Stimulated activated CD4-positive, alpha-beta T cell treated with anti-CD3 and anti-CD28 coated beads, Interleukin-1b, Interleukin-23, amount 100 ng/mL, for 48 hours (primary cell): ENCODE measurements around the gene KCTD1.

Source experiments
- DNase-seq: peaks from one replicate; pipeline ENCODE4 v3.0.0-alpha.2; 2020

Gene KCTD1

DNA sequence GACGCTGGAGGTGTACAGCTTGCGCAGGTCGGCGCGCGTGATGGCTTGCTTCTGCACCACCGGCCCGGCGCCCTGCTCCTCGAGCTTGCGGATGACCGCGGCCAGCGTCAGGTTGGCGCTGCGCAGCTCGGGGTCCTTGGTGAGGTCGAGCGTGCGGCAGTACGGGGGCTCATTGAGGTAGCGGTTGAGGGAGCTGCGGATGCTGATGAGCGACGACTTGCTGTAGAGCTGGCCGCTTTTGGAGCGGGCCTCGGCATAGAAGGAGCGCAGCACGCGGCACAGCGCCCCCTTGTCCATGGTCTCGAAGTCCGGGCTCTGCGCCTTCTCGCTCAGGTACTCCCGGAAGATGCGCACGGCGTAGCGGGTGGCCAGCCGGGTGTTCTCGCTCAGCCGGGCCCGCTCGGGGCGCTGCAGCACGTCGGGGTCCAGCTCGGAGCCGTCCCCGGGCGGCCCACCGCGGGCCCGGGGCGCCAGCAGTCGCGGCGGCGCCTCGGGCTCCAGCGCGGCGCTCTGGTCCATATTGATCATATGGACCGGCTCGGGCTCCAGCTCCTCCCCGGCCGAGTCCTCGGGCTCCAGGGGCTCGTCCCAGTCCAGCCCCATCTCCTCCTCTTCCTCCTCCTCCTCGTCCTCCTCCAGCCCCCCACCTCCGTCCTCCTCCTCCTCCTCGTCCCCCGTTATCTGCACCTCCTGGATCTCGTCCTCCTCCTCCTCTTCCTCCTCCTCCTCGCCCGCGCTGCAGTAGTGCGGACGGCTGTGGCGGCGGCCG is 523 bp downstream of the KCTD1 start:
- DNase-seq, result peak; percentile 54

DNA sequence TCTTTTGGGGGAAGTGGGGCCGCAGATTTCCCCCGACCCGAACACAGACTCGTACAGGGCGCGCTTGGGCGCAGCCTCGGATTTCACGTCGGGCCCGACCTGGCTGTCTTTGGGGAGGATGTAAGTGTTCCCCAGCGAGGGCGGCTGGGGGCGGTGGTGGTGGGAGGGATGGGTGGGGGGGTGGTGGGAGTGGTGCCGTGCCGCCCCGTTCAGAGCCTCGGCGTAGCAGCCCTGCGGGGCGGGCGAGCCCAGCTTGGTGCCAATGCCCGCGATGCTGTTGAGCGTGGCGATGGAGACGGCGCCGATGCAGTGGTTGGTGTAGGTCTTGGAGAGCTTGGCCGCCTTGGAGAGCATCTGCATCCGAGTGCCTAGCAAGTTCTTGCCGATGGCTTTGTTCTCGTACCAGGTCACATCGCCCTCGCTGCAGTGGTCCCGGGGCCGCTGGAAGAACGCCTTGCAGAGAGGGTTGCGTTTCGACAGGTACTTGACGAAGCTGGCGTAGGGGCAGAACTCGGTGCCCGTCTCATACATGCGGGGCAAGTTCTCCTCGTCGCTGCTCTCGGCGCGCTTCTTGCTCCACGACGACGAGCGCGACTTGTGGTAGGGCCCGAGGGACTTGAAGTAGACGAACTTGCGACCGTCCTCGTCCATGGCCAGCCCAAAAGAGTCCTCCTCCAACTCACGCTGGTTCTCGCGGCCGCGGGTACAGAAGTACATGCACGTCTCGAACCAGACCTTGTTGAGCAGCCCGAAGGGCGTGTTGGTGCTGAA is 1.3 kb downstream of the KCTD1 start:
- no peak for DNase-seq

DNA sequence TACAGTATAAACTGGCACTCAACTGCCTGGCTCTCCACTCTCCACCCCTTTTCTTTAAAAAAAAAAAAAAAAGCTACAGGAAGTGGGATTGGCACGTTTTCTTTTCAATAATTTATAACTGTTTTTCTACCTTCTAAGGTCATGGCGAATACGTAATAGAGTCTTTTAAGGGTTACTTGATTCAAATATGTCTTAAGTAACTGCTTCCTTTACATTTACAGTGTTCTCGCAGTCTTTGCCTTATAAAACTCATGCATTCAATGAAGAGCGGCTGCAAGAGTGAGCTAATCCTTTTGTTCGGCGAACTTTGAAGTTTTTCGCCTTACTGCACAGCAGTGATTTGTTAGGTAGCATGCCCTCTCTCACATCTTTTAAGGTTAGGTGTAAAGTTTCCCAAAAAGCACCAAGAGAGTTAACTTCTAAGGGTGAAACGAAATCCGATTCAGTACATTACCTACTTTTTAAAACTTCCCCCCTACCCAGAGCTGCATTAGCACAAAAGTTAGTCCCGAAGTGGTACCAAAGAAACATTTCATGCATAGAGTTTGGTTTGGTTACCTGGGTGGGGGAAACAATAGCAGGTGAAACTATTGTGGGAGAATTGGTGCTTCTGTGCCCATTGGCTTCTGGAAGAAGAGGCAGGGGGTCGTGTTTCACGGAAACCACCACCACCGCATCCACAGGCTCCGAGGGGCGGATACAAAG is 2.0 kb downstream of the KCTD1 start:
- no peak for DNase-seq

DNA sequence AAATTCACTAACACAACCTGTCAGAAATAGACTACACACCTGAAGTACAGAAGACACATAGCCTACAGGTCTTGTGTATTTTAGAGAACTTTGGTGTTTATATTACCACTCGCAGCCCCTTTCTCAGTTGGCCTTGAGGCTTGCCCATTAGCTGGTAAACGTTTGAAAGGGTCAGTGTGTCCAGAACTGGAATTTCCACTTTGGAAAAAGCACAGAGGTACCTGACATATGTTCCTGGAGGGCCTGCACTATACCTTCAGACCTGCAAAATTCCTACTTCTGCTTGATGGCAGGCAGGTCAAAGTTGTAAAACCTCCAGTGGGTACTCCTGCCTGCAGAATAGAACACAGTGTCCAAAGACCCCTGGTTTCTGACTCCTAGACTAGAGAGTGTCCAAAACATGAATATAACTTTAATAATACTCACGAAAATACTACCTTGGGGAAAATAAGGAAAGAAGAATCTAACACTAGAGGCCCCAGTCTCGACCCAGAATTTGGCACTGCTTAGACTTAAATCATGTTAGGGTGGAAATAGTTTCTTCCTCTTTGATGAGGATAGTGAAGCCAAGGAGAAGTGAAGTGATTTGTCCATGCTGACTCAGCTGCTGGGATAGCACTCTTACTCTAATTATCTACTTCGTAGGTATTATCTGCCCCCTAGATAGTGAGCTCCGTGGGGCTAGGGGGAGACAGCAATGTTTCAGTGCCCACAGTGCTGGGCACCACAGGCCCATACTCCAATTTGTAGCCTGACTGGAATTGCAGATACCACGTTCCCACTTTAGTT is 2.8 kb downstream of the KCTD1 start:
- no peak for DNase-seq

DNA sequence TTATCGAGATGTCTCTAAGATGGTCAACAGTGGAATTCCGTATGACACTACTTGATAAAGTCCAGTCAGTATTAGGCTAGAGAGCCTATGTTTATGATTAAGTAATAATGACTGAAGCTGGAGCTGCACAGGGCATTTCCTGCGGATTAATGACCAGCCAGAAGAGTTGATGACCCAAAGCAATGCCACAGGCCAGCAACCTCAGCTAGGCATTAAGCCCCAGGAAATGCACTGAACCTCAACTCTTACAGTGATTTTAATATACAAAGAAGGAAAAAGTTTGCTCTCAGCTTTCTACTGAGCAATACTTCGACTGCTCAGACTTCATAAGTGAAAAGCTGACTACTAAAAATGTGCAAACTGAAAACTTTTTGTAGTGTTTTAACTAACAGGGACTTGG is 3.9 kb downstream of the KCTD1 start:
- no peak for DNase-seq

DNA sequence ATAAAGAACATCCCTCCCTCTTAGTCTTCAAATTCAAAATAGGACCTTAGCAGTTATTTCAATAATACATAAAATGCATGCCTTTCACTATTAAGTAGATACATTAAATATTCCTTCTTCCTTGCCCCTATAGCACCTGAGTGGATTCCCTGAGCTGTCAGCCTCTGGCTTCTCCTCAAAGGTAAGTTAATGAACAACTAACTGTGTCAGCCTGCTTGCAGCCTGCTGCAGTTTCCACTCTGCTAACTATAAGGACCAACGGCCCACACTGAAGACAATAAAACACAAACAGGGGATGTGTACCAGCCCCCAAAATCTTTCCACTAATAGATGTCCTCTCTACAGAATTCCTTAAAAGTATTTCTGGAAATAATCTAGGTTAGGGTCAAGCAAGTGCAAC is 5.0 kb downstream of the KCTD1 start:
- DNase-seq, result no peak

DNA sequence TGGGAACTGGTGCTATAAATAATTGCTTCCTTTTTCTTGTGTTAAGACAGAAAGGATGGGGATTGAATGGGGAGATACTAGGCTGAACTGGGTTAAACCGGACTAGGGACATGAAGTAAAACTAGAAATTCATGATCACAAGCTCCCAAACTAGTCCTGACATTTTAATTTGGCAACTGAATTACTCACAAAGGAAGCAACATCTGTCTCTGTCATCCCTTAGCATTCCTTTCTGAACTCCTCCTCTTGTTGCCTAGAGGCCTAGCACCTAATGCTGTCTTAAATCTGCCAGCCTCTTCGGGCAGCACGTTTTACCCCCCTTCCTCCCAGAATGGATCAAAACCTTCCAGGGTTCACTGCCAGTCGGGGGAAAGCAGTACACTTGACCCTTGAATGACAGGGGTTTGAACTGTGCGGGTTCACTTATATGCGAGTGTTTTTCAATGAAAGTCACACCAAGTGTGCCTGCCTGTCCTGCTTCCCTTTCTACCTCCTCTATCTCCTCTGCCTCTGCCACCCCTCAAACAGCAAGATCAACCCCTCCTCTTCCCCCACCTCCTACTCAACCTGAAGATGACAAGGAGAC is 8.2 kb downstream of the KCTD1 start:
- DNase-seq, result no peak

DNA sequence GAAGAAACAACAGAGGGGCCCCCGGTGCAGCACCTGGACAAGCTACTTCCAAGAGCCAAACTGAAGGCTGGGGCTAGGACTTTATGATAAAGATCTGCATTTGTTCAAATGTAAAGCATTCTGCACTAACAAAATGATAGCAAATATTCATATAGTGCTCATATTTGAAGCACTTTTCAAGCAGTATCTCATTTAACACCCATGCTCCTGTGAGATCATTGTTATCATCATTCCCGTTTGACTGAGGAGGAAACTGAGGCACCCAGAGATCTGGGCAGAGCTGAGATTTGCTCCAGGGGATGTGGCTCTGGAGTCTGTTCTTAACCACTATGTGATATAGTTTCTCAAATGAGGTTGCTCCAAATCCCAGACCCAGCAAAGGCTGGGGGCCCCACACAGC is 9.8 kb downstream of the KCTD1 start:
- DNase-seq, result no peak

DNA sequence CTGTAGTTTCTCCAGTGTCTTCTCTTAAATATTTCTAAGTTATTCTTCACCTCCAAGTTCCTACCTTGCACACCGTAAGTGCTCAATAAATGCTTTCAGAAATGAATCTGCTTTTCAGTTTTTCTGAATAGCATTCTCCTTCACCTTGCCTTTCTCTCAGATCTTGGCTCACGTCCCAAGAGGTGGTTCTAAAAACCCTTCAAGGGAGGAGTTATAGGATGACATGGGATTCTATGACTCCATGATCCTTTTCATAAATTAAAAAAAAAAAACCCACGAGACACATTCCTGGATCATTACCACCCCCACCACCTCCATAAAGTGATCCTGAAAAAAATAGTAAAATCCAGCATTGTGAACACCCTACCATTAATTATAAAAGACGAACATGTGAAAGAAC is 11.7 kb downstream of the KCTD1 start:
- no peak for DNase-seq

DNA sequence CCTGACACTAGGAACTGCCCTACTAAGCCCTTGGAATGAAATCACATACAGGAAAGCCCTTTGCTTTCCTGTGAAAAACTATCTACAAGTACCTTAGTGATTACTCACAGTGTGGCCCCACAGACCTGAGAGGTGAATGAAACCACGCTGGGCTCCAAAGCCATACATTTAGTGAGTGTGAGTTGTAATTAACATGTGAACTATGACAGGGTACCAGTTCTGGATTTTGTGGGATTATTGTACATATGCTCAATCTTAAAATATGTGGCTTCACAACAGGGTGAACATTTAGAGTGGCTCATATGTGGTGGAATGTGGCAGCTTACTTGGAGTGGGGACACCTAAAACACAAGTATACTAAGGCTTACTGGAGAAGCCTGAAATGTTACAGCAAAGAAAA is 12.3 kb downstream of the KCTD1 start:
- no peak for DNase-seq

DNA sequence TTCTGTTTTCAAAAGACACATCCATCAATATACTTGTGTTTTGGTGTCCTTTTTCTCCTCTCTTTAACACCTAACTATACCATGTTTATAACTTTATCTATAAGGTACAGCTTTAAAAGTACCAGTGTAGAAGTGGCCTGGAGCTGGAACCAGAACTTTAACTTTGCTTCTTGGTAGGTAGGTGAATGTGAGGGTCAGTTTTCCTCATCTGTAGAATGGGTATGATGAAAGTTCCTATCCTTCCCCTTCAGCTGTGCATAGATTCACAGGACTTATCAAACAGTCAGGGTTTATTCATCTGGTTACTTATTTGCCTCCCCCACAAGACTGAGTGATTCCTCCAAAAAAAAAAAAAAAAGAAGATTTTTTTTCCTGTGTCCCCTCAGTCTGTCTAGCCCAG is 12.7 kb downstream of the KCTD1 start:
- DNase-seq, result no peak

DNA sequence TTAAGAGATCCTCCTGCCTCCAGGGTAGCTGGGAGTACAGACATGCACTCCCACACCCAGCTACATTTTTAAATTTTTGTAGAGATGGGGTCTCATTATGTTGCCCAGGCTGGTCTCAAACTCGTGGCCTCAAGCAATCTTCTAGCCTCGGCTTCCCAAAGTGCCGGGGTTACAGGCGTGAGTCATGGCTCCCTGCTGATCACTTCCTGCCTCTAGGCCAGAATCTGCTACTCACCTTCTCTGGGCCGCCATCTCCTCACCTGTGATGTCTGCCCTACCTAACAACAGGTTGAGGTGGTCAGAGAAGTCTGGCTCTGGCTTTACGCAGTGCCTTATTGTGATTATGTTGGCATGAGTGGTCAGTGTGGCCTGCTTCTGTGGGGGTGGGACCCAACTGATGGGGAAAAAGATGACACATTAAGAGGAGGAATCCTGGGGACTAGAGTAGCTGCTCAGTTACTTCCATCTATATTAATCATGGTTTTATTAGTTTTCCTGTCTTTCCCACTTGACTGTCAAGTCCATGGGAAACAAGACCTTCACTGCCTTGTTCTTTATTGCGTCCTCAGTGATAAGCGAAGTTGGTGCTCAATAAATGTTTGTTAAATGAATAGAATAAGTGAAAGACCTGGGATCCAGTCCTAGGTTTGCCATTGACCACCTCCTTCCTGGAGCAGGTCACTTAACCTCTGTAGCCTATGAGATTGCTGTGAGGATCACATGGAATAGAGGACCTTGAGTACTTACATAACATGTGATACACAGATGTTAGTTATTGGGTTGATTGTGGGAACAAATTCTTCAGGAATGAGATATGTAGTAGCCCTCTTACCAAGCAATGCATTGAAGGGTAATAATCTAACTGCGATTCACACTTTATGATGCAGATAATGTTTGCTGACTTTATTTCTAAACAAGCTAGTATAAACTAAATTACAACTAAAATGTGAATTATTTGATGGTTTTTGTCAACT is 15.7 kb downstream of the KCTD1 start:
- DNase-seq, result no peak

DNA sequence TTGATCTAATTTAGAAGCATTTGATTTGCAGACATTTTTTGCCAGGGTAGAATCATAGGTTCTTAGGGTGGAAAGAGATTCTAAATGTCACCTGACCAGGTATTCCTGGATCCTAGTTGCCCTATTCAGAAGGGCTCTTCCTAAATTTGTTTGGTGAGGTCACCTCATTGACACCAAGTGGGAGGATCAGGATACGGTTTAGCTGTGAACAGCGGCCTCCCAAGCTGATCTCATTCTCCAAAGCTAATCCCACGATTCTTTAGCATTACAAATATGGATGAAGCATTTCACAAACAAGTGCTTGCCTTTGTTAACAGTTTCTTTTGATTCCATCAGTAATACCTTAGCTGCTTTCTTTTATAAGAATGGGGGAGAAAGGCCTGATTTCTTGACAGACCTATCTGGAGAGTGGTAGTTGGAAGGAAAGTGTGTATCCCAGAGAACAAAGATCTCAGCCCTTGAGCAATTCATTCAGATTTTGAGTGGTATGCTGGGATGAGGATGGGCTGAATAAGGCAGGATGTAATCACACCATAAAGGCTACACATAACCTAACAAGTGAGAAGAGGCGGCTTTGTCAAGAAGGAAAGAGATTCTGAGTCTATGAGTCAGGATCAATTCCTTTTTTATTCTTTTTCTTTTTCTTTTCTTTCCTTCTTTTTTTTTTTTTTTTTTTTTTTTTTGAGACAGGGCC is 16.6 kb downstream of the KCTD1 start:
- DNase-seq, result no peak

DNA sequence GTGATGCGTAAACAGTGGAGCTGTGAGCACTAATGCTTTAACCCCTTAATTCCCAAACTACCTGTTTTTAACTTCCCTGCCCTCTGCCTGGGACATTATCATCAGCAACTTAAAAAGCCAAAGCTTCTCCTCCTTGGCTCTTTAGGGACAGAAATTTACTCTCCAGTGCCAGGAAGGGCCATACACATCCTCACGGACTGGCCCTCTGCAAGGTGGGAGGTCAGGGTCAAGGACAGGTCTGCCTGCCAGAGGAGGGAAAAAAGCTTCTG is 21.5 kb downstream of the KCTD1 start:
- no peak for DNase-seq

DNA sequence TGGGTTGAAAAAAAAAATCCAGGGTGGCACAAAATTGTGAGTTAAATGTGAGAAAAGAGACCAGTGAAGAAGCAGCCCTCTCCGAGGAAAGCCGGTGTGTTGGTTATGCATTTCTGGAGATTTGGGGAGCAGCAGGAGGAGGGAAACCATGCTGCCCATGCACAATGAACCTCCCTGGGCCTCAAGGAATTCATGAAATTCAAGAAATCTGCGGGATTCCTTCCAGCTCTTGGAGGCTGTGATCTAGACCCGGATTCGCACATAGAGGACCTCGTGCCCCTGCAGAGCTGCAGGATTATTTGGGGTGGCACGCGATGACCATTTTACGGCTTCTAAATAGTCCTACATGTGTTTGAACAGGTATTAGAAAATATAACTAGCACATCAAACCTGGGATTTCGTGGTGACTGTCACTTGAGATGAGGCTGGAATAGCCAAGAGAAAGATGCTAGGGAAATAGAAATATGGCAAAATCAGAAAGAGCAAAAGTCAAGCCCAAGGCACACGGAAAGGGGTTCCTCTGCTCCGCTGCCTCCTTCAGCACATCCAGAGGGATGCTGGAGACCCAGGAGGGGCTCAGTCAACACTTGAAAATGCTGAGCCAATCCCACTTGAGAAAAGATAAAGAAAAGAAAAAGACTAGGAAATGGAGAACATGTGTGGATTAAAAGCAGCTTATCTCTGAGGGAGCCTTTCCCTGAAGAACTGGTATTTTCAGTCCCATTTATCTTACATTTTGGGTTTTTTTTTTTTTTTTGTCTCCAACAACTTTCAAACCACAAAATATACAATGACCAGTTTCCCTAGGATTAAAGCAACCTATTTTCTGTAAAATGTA is 22.0 kb downstream of the KCTD1 start:
- DNase-seq, result no peak

DNA sequence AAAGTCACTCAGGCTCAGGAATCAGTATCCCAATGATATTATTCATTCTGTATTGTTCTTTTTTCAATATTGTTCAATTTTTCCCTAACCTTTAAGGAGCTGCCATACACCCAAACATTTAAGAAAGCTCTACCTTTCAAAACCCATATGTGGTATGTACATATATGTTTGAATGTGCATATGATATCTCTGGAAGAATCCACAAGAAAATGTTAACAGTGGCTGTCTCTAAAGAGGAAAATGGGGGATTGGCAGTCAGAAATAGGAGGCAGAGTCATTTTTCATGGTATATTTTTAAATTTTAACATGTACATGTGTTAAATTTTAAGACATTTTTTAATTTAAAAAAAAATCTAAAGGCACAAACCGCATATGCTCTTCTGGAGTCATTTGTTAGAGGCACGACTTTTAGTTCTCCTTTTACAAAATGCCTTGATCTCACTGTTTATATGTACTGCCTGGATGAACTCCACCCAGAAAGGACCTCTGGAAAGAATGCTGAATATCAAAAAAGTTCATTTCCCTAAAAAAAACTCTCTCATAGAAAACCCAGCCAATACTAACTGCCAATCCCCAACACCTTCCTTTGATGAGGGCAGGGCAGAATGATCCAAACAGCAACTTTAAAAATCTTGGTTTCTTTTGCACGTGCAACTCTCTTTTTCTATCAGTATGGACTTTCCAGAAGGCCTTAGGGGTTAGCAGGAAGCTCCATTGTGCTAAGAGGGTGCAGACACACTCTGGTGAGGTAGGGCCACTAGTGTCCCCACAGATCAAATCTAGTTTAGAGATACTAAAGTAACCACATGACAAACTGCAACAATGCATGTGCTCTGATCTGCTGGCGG is 23.6 kb downstream of the KCTD1 start:
- DNase-seq, result no peak

DNA sequence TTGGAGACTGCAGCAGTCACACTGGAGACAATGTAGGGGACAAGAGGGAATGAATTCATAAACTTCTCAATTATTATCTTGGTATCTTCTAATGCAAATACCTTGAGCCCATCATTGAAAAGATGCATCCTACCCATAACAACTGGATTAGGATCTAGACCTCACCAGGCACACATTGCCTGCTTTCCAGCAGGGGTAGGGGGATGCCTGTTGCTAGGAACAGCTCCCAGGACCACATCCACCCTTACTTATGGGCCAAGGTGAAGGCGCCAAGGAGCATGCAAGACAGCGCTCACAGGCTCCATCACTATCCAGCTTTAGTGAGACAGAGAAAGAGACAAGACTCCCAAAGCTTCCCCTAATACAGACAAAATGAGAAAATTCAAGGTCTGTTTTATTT is 24.4 kb downstream of the KCTD1 start:
- no peak for DNase-seq

DNA sequence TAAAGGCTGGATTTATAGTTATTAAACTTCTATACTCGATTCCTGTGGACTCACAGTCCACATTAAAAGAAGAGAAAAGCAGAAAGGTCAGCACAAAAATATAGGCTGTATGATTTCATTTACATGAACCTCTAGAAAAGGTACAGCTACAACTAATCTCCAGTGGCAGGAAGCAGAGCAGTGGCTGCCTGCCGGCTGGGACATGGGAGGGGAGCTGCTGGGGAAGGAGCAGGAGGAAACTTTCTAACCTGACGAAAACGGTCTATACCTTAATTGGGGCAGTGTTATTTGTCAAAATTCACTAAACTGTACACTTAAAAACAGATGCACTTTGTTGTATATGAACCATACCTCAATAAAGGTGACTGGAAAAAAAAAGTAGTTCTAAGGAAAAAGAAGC is 26.7 kb downstream of the KCTD1 start:
- DNase-seq, result no peak

DNA sequence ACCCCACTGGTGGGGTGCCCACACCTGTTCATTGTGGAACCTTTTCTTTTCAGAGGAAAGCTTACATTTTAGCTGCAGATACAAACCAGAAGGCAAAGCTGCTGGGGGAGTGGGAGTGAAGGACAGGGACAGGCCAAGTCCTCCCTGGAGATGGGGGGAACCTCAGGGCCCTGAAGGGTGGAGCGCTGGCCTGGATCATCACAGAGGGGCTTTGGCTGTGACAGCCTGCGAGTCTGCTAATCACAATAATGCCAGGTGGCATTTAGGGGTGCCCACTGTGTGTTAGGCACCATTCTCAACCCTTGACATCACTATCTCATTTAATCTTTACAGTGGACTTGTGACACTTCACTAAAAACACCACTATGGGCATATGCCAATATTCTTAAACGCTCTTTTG is 27.4 kb downstream of the KCTD1 start:
- no peak for DNase-seq
